HepG2 (cell line): Measurements from ENCODE around the gene CCDC30. TPM values are rescaled to one million over a fixed set of nuclear protein-coding genes. Genes with fewer than 3 reads are reported as not detected.

Experiments
- ATAD3A ChIP-seq: sonication (generic); formaldehyde crosslinking; IDR thresholded peaks from 2 replicates; pipeline ENCODE4 v1.4.0; 2020; ENCODE audit warnings: missing genetic modification reagents
- CREB1 ChIP-seq, 2 experiments: fragments of 450-650 bp in 1 of 2; IDR thresholded peaks; 2 replicates each; pipeline ENCODE4 v1.6.1; 2016 to 2017; ENCODE audit warnings: control low read depth in 1 of 2, mild to moderate bottlenecking in 1 of 2, missing compliant biosample characterization in 1 of 2, missing genetic modification characterization in 1 of 2
- FOXM1 ChIP-seq: sonication (generic); formaldehyde crosslinking; IDR thresholded peaks from 2 replicates; pipeline ENCODE4 v1.5.0; 2020; ENCODE audit warnings: missing genetic modification reagents
- KAT8 ChIP-seq: IDR thresholded peaks from 2 replicates; pipeline ENCODE4 v1.6.1; 2016; ENCODE audit warnings: missing genetic modification reagents, missing compliant biosample characterization
- PHF21A ChIP-seq: sonication (generic); formaldehyde crosslinking; IDR thresholded peaks from 2 replicates; pipeline ENCODE4 v1.5.0; 2020; ENCODE audit warnings: mild to moderate bottlenecking, missing genetic modification reagents
- RFX1 ChIP-seq: fragments of 450-650 bp; IDR thresholded peaks from 2 replicates; pipeline ENCODE4 v1.6.1; 2017
- SMARCC2 ChIP-seq: fragments of 450-650 bp; IDR thresholded peaks from 2 replicates; pipeline ENCODE4 v1.6.1; 2017; ENCODE audit warnings: antibody characterized with exemption, mild to moderate bottlenecking
- SRSF4 ChIP-seq: fragments of 200-400 bp; formaldehyde crosslinking; IDR thresholded peaks from one replicate; pipeline ENCODE4 v1.6.1; 2018; ENCODE audit warnings: mild to moderate bottlenecking, low read depth, low read length, moderate library complexity; ENCODE audit not compliant: poor library complexity, severe bottlenecking
- SUZ12 ChIP-seq: fragments of 150-350 bp; IDR thresholded peaks from 2 replicates; pipeline ENCODE4 v1.6.1; 2014; ENCODE audit warnings: low read depth, low read length
- ZNF3 ChIP-seq: IDR thresholded peaks from 2 replicates; pipeline ENCODE4 v1.7.0; 2017; ENCODE audit warnings: inconsistent platforms
- ZNF496 ChIP-seq: sonication (generic); formaldehyde crosslinking; IDR thresholded peaks from 2 replicates; pipeline ENCODE4 v1.8.1; 2023; ENCODE audit warnings: mild to moderate bottlenecking, moderate library complexity, missing genetic modification reagents; ENCODE audit not compliant: insufficient replicate concordance
- ZNF652 ChIP-seq: IDR thresholded peaks from 2 replicates; pipeline ENCODE4 v1.6.1; 2016; ENCODE audit warnings: low read depth, borderline replicate concordance
- ZNF749 ChIP-seq: sonication (generic); formaldehyde crosslinking; IDR thresholded peaks from 2 replicates; pipeline ENCODE4 v1.8.0; 2022; ENCODE audit warnings: mild to moderate bottlenecking, missing genetic modification reagents, moderate library complexity, borderline replicate concordance
- ZSCAN31 ChIP-seq: sonication (generic); formaldehyde crosslinking; IDR thresholded peaks from 2 replicates; pipeline ENCODE4 v1.5.0; 2020; ENCODE audit warnings: low read depth, mild to moderate bottlenecking, missing genetic modification reagents
- polyA plus RNA-seq, 8 experiments: library from polyadenylated mRNA; depleted of rRNA in 3 of 8; stranded (reverse) in 7 of 8; unstranded in 1 of 8; fragments of >200 nt; fragmentation: Illumina TruSeq in 4 of 8; extraction: Trizol in 4 of 8; gene quantifications; 2 replicates each; pipeline versions ENCODE4 v1.2.1 to v1.2.3, GENCODE V29; 2011 to 2016; ENCODE audit warnings: low read depth in 4 of 8, missing spikeins in 1 of 8, mixed read lengths in 1 of 8; ENCODE audit not compliant: insufficient read depth in 1 of 8
- total RNA-seq, 5 experiments: library from RNA; depleted of rRNA; stranded (reverse); fragments of >200 nt; fragmentation: Illumina TruSeq; extraction: Trizol; gene quantifications; 2 replicates each; pipeline ENCODE4 v1.2.3, GENCODE V29; 2016; ENCODE audit warnings: low read depth in 1 of 5
- TF ChIP-seq, protein P1 (sequence below): sonication (generic); formaldehyde crosslinking; IDR thresholded peaks from 2 replicates; pipeline ENCODE4 v1.4.0; 2020; ENCODE audit warnings: missing genetic modification reagents, borderline replicate concordance
- TF ChIP-seq, protein P2 (sequence below): sonication (generic); formaldehyde crosslinking; IDR thresholded peaks from 2 replicates; pipeline ENCODE4 v1.4.0; 2020; ENCODE audit warnings: mild to moderate bottlenecking, missing genetic modification reagents
- TF ChIP-seq, protein P3 (sequence below): sonication (generic); formaldehyde crosslinking; IDR thresholded peaks from 2 replicates; pipeline ENCODE4 v1.5.0; 2020; ENCODE audit warnings: missing genetic modification reagents

CCDC30 gene
- total and polyA plus RNA-seq, 2 of the 13 experiments (the other 11 are each of a cell fraction or from before 2014, with no cell fraction given): 0.25 to 0.77 TPM

DNA sequence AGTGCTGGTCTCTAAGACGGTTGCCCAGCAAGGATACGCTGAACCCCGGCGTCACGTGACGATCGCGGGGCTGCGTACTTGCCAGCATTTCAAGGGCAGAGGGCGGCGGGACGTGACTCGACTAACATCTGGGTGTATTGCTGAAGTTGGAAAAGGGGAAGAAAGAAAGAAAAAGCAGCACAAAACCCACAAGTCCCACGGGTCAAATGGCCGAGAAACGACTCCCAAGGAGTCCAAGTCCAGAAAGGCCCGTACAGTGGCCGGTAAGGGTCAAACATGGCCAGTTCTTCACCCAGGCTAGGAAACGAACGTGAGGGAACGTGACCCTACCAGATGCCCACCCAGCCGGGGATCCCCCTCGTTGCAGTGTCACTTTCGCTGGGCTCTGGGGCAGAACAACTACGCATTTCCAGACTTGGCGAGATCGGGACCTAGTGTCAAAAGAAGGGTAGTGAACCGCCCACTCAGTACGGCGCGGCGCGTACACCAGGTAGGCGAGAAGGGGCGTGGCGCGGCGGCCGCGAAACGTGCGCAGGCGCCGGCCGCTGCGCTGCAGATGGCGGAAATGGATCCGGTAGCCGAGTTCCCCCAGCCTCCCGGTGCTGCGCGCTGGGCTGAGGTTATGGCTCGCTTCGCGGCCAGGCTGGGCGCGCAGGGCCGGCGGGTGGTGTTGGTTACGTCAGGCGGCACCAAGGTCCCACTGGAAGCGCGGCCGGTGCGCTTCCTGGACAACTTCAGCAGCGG, 6.9 kb upstream of the CCDC30 start, which contains the start of the genes PPCS and ZMYND12 (continued):
- TF ChIP-seq, protein P1, sequence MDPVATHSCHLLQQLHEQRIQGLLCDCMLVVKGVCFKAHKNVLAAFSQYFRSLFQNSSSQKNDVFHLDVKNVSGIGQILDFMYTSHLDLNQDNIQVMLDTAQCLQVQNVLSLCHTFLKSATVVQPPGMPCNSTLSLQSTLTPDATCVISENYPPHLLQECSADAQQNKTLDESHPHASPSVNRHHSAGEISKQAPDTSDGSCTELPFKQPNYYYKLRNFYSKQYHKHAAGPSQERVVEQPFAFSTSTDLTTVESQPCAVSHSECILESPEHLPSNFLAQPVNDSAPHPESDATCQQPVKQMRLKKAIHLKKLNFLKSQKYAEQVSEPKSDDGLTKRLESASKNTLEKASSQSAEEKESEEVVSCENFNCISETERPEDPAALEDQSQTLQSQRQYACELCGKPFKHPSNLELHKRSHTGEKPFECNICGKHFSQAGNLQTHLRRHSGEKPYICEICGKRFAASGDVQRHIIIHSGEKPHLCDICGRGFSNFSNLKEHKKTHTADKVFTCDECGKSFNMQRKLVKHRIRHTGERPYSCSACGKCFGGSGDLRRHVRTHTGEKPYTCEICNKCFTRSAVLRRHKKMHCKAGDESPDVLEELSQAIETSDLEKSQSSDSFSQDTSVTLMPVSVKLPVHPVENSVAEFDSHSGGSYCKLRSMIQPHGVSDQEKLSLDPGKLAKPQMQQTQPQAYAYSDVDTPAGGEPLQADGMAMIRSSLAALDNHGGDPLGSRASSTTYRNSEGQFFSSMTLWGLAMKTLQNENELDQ (CRISPR knock-in tag): no peak
- TF ChIP-seq CREB1 (IDR thresholded peaks at IDR 0.05) (peak; percentile 30; the same call in 1 of the 2 replicates), CREB1 (CRISPR knock-in tag; IDR thresholded peaks at IDR 0.05) (peak; percentile 58; the same call in 1 of the 2 replicates), ZNF3 (CRISPR knock-in tag) (no peak), RFX1 (no peak), ZNF496 (no peak), SRSF4 (no peak), ZSCAN31 (peak; percentile 46; the same call in 1 of the 2 replicates), ZNF652 (CRISPR knock-in tag) (no peak), KAT8 (CRISPR knock-in tag) (peak; percentile 96), ZNF749 (peak; percentile 81; the same call in 1 of the 2 replicates), PHF21A (CRISPR knock-in tag) (no peak; the same call in 1 of the 2 replicates), SUZ12 (no peak), FOXM1 (CRISPR knock-in tag) (peak; percentile 6; the same call in 1 of the 2 replicates), SMARCC2 (no peak), ATAD3A (no peak)
- TF ChIP-seq, protein P2, sequence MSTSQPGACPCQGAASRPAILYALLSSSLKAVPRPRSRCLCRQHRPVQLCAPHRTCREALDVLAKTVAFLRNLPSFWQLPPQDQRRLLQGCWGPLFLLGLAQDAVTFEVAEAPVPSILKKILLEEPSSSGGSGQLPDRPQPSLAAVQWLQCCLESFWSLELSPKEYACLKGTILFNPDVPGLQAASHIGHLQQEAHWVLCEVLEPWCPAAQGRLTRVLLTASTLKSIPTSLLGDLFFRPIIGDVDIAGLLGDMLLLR (CRISPR knock-in tag): 0 out of 2 replicates have a peak, but pooled peaks have one; percentile 70
- TF ChIP-seq, protein P3, sequence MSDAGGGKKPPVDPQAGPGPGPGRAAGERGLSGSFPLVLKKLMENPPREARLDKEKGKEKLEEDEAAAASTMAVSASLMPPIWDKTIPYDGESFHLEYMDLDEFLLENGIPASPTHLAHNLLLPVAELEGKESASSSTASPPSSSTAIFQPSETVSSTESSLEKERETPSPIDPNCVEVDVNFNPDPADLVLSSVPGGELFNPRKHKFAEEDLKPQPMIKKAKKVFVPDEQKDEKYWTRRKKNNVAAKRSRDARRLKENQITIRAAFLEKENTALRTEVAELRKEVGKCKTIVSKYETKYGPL (CRISPR knock-in tag): no peak
